ENCODE measurements around the gene TNF.

DNA sequence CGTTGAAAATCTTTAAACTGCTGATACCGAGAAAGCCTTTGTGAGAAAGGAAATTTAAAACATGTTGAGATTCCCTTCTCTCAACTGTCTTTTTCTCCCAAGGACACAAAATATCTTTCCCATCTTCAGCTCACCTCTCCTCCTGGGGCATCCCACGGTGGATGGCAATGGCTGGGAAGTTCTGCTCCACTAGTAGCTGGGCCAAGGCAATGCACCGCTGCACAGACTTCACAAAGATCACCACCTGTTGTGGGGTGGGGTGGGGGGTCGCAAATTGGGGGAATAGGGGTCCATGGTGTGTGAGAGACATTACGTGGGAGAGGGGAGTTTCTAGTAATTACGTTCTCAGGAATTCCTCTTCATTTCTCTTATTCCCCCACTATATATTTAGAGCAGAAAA is 44.2 kb upstream of the TNF start:
- TF ChIP-seq TP53 (CRISPR knock-in tag; IDR thresholded peaks at IDR 0.05) (no peak), FOXP4 (CRISPR knock-in tag; IDR thresholded peaks at IDR 0.05) (no peak), GABPB1 (CRISPR knock-in tag; IDR thresholded peaks at IDR 0.05) (no peak), NR2C2 (CRISPR knock-in tag; IDR thresholded peaks at IDR 0.05) (no peak), FOXP1 (CRISPR knock-in tag; IDR thresholded peaks at IDR 0.05; ENCODE audit: borderline replicate concordance) (no peak), MXD4 (CRISPR knock-in tag; IDR thresholded peaks at IDR 0.05; ENCODE audit: borderline replicate concordance) (no peak), ELF4 (CRISPR knock-in tag; IDR thresholded peaks at IDR 0.05; ENCODE audit: low read depth) (no peak), KAT7 (CRISPR knock-in tag; IDR thresholded peaks at IDR 0.05; ENCODE audit: borderline replicate concordance) (no peak), SP1 (CRISPR knock-in tag; conservative IDR thresholded peaks at IDR 0.05) (no peak), CREM (CRISPR knock-in tag; IDR thresholded peaks at IDR 0.05) (no peak)
- TF ChIP-seq, protein P1, sequence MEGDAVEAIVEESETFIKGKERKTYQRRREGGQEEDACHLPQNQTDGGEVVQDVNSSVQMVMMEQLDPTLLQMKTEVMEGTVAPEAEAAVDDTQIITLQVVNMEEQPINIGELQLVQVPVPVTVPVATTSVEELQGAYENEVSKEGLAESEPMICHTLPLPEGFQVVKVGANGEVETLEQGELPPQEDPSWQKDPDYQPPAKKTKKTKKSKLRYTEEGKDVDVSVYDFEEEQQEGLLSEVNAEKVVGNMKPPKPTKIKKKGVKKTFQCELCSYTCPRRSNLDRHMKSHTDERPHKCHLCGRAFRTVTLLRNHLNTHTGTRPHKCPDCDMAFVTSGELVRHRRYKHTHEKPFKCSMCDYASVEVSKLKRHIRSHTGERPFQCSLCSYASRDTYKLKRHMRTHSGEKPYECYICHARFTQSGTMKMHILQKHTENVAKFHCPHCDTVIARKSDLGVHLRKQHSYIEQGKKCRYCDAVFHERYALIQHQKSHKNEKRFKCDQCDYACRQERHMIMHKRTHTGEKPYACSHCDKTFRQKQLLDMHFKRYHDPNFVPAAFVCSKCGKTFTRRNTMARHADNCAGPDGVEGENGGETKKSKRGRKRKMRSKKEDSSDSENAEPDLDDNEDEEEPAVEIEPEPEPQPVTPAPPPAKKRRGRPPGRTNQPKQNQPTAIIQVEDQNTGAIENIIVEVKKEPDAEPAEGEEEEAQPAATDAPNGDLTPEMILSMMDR (IDR thresholded peaks at IDR 0.05) = no peak
- TF ChIP-seq, protein P2, sequence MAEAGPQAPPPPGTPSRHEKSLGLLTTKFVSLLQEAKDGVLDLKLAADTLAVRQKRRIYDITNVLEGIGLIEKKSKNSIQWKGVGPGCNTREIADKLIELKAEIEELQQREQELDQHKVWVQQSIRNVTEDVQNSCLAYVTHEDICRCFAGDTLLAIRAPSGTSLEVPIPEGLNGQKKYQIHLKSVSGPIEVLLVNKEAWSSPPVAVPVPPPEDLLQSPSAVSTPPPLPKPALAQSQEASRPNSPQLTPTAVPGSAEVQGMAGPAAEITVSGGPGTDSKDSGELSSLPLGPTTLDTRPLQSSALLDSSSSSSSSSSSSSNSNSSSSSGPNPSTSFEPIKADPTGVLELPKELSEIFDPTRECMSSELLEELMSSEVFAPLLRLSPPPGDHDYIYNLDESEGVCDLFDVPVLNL (CRISPR knock-in tag; IDR thresholded peaks at IDR 0.05; ENCODE audit: borderline replicate concordance, low read depth) = no peak
